GM19240 (cell line): ENCODE measurements around the gene TMEM72.
A peak's percentile ranks its signal among the peaks of the same experiment; 100 is the strongest.

Experiments
- DNase-seq: peaks from one replicate; pipeline ENCODE4 v3.0.0; 2011; ENCODE audit warnings: low spot score; ENCODE audit not compliant: insufficient read length

The TMEM72 gene

GRCh38 chr10:44917848-44918247 is 6.7 kb downstream of the TMEM72 start:
- no peak for DNase-seq

GRCh38 chr10:44920252-44920651 is 9.1 kb downstream of the TMEM72 start:
- no peak for DNase-seq

GRCh38 chr10:44921061-44921460 is 9.9 kb downstream of the TMEM72 start:
- no peak for DNase-seq

GRCh38 chr10:44921506-44921905 is 10.4 kb downstream of the TMEM72 start:
- no peak for DNase-seq

GRCh38 chr10:44922021-44922420 is 10.9 kb downstream of the TMEM72 start:
- no peak for DNase-seq

- DNase-seq, result no peak
Observed at GRCh38 chr10:44922796-44923545, 11.8 kb downstream of the TMEM72 start.

GRCh38 chr10:44923611-44924010 is 12.5 kb downstream of the TMEM72 start:
- no peak for DNase-seq

- DNase-seq, result no peak
Observed at GRCh38 chr10:44924261-44925040, 13.3 kb downstream of the TMEM72 start.

GRCh38 chr10:44925224-44925623 is 14.1 kb downstream of the TMEM72 start:
- DNase-seq, result no peak

GRCh38 chr10:44925811-44926750 is 14.9 kb downstream of the TMEM72 start:
- no peak for DNase-seq

- no peak for DNase-seq
Observed at GRCh38 chr10:44926751-44927351, 15.7 kb downstream of the TMEM72 start.

GRCh38 chr10:44927352-44927751 is 16.2 kb downstream of the TMEM72 start:
- no peak for DNase-seq

GRCh38 chr10:44928462-44928861 is 17.3 kb downstream of the TMEM72 start:
- no peak for DNase-seq

GRCh38 chr10:44929356-44930255 is 18.5 kb downstream of the TMEM72 start:
- DNase-seq, result no peak

GRCh38 chr10:44930904-44931620 is 19.9 kb downstream of the TMEM72 start:
- no peak for DNase-seq

GRCh38 chr10:44931621-44932516 is 20.7 kb downstream of the TMEM72 start:
- DNase-seq, result no peak

- peak; percentile 63 for DNase-seq
Observed at GRCh38 chr10:44932517-44933450, 21.6 kb downstream of the TMEM72 start.
